Measurements from ENCODE around the gene CNP.

Gene CNP

DNA sequence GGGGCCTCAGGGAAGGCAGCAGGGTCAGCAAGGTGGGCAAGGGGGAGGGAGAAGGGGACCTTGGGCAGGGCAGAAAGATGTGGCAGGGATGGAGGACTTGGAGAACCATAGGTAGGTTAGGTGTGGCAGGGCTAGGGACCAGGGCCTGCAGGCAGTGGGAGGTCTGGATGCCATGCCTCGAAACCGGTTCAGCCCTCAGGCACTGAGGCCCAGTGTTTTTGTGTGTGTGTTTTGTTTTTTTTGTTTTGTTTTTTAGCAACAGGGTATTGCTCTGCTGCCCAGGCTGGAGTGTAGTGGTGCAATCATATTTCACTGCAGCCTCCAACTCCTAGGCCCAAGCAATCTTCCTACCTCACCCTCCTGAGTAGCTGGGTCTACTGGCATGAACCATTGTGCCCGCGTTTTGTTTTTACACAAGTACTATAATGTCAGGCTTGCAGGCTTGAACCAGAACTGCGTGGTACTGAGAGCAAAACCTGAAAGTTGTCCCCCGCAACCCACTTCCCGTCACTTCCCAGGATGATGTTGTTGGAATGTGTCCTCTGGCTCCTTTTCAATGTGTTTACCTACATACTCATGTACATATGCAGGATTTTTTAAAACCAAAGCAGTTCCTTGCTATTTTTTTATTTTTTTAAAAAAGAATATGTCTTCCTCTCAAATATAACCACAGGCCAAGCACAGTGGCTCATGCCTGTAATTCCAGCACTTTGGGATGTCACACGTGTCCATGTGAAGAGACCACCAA is 23.8 kb upstream of the CNP start:
- DNase-seq (ENCODE audit: low read depth), result no peak

DNA sequence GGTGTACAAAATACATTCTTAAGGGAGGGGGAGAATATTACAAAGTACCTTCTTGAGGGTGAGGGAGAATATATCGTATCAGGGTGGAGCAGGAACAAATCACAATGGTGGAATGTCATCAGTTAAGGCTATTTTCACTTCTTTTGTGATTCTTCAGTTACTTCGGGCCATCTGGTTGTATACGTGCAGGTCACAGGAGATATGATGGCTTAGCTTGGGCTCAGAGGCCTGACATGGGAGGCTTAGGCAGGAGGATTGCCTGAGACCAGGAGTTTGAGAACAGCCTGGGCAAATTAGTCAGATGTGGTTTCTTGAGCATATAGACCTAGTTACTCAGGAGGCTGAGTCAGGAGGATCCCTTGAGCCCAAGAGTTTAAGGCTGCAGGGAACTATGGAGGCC is 23.1 kb upstream of the CNP start:
- DNase-seq (ENCODE audit: low read depth), result no peak

DNA sequence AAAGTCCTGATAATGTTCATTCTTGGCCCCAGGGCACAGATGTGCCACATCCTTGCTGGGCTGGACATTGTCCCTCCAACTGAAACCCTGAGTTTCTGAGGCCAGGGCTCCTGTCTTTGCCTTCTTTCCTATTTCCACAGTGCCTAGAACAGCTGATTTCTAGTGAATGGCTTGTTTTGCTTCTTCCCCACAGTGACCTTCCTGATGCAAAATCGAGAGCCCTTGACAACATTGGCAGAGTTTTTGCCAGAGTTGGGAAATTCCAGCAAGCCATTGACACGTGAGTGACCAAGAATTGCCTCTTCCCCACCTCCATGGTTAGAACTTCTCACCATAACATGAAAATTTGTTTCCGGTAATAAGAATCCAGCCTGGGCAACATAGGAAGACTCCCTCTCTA is 21.7 kb upstream of the CNP start:
- DNase-seq (ENCODE audit: low read depth), result no peak

DNA sequence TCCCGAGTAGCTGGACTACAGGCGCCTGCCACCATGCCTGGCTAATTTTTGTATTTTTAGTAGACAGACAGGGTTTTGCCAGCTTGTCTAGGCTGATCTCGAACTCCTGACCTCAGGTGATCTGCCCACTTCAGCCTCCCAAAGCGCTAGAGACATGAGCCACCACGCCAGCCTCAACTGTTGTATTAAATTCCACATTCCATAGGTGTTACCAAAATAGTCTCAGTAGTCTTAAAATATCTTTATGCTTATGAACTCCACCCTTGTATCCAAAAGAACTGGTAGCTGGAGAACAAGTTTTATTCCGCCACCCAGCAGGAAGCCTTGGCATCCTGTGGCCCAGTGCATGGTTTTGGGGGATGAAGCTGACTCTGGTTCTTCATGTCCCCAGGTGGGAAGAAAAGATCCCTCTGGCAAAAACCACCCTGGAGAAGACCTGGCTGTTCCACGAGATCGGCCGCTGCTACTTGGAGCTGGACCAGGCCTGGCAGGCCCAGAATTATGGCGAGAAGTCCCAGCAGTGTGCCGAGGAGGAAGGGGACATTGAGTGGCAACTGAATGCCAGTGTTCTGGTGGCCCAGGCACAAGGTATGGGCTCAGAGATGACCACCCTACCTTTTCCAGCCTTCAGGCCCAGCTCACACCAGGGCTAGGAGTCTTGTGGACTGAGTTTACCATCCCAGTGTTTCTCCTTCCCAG is 17.7 kb upstream of the CNP start:
- no peak for DNase-seq (ENCODE audit: low read depth)

DNA sequence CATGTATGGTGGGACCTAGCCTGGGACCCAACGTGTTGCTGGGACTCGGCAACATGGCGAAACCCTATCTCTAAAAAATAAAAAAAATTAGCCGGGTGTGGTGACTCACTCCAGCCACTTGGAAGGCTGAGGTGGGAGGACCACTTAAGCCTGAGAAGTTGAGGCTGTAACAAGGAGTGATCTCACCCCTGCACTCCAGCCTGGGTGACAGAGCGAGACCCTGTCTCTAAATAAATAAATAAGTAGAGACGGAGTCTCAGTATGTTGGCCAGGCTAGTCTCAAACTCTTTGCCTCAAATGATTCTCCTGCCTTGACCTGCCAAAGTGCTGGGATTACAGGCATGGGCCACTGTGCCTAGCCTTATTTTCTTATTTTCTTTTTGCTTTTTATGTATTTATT is 10.1 kb upstream of the CNP start:
- no peak for DNase-seq (ENCODE audit: low read depth)

DNA sequence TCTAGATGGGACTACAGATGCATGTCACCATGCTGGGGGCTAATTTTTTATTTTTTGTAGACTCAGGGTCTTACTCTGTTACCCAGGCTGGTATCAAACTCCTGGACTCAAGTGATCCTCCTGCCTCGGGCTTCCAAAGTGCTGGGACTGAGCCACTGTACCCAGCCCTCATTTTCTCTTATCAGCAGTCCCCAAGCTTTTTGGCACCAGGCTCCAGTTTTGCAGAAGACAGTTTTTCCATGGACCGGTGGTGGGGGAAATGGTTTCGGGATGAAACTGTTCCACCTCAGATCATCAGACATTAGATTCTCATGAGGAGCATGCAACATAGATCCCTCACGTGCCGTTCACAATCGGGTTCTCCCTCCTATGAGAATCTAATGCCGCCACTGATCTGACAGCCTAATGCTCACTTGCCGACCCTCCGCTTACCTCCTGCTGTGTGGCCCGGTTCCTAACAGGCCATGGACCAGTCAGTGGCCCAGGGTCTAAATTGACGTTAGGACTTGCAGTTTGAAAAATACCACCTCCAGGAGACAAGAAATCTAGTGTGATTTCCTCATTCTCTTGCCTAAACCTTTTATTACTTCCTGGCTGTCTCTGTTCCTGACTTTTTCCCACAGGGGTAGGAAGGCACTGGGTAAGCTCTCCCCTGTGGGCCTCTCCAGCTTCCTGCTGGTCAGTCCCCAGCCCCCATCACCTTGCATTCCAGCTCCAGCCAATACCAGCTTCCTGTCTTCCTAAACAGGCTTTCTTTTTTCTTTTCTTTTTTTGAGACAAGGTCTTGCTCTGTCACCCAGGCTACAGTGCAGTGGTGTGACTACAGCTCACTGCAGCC is 9.3 kb upstream of the CNP start:
- no peak for DNase-seq (ENCODE audit: low read depth)

DNA sequence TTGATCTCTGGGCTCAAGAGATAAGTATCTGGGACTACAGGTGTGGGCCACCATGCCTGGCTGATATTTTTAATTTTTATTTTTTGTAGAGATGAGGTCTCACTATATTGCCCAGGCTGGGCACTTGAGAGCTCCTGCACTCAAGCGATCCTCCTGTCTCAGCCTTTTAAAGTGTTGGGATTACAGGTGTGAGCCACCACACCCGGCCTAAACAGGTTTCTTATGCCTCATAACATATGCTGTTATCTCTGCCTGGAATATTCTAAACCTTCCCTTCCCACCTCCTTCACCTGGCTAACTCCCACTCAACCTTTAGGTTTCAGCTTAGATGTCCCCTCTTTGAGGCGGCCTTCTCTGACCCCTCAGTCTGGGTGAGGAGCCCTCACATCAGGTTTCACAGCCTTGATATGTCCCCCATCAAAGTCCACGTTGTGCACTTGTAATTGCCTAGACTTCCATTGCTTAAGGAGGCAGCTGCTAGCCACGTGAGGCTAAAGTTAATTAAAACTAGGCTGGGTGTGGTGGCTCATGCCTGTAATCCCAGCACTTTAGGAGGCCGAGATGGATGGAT is 8.6 kb upstream of the CNP start:
- no peak for DNase-seq (ENCODE audit: low read depth)

DNA sequence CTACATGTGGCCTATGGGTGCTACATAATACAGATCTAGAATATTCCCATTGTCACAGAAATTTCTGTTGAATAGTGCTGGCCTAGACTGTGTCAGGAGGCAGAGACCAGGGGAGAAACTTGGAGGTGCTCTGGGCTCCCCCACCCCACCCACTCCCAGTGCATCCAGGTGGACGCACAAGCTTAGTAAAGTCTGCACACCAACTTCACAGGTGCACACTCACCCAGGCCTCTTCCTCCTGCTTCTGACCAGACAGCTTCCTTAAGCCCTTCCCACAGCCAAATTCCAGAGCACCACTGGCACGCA is 7.6 kb upstream of the CNP start:
- no peak for DNase-seq (ENCODE audit: low read depth)

DNA sequence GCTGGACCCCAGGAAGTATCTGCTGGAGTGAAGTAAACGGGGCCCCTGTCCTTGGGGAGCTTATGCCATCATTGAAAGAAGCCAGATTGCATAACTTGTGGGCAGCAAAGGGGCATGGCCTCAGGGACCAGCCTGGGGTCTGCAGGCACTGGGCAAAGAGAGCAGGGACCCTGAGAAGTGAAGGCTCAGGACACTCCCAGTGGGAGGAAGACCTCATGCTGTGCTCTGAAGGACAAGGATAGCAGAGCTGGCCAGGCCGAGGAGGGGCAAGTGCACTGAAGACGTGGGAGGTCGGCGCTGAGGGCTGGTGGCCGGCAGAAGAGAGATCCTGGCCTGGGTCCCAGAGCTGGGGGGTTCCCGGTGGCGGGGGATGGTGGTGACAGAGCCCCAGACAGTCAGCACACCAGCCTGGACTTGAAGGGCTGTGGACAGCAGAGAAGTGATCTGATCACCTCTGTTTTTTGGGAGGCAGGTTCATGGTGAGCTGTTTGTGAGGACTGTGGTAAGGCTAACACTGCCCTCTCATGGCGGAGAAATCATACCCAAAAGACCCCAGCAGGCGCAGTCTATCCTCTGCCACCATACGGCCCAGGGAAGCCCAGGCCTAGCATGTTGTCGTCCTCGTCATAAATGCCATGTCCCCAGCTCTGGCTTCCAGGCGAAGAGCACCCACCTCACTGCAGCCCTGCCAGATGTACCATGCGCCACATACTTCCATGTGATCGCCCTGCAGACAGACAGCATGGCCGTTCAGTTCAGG is 7.1 kb upstream of the CNP start:
- peak; percentile 59 for DNase-seq (ENCODE audit: low read depth)

DNA sequence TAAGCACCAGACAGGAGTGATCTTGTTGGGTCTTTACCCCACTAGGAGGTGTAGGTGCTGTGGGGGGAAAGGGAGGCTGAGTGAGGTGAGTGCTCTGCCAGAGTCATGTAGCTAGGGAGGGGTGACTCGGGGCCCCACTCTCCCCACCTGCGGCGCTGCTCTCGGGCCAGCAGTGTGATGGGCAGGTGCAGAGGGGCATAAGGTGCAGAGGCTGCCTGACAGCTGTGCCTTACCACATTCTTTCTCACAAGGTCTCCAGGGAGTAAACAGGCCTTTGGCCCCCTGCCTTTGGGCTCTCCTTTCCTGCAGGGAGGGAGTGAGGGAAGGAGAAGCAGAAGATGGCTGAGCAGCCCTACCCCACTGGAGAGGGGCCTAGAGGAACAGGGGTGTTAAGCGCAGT is 4.5 kb upstream of the CNP start:
- no peak for DNase-seq (ENCODE audit: low read depth)

DNA sequence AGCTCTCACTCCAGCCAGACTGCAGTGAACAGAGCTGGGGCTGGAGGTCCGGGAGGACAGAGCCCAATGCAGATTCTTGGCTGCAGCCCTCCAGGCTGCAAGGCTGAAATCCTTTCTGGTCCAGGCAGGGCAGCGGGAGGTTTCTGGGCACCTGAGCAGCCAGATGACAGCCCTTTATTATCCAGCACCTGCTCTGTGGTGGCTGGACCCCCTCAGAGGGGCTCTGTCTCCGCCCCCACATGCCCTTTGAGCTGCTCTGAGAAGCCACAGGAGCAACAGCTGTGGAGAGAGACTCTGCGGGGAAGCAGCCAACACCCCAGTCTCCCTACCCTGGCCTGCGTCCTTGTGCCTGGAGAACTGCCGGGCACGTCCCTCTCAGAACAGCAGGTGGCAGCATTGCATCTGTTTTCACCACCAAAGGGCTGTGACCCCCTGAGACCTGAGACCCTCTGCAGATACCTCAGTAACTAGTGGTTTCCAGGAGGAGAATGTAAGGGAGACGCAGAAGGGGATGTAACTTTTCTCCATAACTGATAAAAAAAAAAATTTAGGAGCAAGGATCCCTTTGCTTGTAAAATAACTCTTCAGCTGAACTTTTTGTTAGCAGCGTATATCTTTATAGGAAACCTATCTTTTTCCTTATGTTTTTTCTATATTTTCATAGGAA is 3.7 kb upstream of the CNP start:
- DNase-seq (ENCODE audit: low read depth), result peak; percentile 60

DNA sequence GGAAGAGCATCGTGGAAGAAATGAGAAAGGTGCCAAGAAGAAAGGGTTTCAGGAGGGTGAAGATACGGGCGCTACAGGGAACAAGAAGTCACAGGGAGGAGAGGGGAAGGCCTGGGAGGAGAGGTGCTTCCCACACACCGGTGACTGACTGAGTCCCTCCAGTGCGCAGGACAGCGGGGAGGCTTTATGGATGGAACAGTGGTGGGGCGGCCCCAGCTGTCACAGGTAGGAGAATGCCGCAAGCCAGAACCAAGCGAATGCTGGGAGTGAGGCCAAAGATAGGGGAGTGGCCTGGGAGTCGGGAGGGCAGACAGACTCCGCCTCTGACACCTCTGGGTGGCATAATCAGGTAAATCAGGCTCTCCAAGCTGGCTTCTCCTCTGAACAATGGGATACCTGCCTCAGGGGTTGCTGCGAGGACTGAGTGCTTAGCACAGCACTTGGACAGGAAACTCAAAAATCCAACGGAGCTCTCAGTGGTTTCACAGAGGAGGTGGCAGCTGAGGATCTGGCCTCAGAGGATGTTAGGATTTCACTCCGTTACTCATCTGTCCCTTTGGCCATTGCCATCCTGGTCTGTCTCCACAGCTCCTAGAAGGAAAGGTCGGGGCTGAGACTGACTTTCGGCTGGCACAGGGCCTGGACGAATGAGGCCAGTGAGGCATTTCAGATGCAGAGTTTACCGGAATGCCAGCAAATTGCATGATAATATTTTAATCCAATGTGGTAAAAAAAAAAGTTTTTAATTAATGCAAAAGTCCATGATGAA is 717 bp upstream of the CNP start:
- DNase-seq (ENCODE audit: low read depth), result no peak

DNA sequence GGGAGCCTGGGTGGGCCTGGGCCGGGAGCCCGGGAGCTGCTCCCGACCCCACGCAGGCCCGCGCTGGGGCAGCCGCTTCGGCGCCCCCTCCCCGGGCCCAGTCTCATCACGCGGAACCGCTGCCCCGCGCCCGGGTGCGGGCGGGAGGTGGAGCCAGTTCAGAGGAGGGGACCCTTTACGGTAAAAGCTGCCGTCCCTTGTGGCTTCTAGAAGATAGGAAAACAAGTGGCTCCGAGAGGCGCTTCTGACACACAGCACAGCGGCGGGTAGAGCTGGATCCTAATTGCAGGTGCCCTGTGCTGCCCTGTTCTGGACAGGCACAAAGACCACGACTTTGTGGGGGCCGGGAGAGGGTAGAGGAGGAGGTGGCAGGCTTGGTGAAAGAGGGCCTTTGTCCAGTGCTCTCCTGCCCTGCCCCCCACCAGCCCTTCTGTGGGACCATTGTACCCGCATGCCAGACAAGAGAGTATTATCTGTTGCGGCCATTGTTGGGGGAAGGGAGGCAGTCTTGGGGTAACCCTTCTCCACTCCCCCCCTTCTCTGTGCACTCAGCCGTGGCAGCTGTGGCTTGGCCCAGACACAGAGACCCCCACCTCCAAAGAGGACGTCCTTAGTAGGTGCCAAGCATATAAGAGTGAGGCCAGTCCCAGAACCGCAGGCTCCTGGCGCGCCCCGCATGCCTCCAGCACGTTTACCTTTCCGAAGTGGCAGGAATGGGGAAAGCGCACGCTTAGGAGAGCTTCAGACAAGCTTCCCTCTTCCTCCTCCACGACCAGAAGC is 736 bp downstream of the CNP start:
- peak; percentile 27 for DNase-seq (ENCODE audit: low read depth)

DNA sequence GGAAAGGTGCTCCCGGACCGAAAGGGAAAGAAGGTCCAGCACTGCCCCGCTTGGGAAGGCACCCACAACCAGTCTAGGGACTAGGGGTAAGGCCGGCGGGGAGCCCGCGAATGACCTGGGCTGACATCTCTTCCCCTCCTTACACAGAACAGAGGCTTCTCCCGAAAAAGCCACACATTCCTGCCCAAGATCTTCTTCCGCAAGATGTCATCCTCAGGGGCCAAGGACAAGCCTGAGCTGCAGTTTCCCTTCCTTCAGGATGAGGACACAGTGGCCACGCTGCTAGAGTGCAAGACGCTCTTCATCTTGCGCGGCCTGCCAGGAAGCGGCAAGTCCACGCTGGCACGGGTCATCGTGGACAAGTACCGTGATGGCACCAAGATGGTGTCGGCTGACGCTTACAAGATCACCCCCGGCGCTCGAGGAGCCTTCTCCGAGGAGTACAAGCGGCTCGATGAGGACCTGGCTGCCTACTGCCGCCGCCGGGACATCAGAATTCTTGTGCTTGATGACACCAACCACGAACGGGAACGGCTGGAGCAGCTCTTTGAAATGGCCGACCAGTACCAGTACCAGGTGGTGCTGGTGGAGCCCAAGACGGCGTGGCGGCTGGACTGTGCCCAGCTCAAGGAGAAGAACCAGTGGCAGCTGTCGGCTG is 1.5 kb downstream of the CNP start:
- DNase-seq (ENCODE audit: low read depth), result no peak

DNA sequence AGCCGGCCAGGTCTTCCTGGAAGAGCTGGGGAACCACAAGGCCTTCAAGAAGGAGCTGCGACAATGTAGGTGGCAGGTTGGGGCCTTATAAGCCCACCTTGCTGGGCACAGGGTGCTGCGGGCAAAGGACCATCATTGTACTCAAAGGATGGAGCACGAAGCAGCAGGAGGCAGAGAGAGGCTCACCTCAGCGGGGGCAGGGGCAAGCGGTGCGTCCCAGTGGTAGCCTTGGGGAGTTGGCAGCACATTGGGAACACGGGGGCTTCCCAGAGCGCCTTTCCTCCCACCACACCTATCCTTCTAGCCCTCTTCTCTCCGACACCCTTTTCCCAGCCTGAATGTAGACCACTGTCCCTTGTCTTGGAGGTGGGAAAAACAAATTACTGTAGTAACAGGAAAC is 2.1 kb downstream of the CNP start:
- DNase-seq (ENCODE audit: low read depth), result no peak

DNA sequence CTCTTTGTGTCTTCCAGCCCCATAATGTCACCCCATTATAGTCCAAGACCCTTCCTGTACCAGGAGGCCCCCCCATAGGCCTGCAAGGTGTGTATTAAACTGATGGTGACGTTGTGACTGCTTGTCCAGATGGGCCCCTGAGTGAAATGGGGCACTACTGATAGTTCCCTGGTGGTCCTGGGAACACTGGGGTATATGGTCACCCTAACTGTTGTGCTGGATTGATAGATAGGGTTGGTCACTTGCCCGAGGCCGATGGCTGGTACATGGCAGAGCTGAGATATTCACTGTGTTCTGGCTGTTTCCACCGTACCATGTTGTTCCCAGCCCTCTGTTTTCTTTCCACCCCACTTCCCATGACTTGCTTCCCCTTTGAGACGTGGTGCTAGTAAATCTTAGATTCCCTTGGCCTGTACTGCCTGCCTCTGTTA is 4.3 kb downstream of the CNP start:
- DNase-seq (ENCODE audit: low read depth), result no peak

DNA sequence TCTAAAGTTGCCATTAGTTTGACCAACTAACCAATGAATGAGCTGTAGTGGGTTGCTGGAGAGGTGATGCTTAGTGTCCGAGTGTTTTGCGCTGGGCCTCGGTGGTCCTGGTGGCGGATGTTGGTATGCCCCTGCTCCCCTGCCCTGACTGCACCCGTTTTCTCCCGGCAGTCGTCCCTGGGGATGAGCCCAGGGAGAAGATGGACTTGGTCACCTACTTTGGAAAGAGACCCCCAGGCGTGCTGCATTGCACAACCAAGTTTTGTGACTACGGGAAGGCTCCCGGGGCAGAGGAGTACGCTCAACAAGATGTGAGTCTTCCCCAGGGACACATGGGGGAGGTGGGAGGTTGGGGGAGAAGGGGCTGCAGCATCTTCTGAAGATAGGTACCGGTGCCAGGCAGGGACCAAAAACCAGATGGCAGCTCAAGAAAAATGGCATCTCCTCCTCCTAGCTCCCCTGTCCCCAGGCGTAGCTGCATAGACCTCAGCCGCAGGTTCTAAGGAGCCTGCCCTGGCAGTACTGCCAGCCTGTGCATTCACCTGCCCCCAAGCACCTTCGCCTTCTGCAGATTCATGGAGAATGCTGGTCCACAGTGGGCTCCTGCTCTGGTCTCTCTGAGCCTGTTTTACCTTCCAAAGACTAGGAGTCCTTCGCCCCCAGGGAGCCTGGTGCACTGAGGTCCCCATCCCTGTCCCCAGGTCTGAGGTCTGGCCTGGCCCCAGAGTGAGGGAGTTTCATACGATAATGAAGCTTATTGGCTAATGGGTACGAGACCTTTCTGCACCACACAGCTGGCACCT is 5.3 kb downstream of the CNP start:
- no peak for DNase-seq (ENCODE audit: low read depth)

DNA sequence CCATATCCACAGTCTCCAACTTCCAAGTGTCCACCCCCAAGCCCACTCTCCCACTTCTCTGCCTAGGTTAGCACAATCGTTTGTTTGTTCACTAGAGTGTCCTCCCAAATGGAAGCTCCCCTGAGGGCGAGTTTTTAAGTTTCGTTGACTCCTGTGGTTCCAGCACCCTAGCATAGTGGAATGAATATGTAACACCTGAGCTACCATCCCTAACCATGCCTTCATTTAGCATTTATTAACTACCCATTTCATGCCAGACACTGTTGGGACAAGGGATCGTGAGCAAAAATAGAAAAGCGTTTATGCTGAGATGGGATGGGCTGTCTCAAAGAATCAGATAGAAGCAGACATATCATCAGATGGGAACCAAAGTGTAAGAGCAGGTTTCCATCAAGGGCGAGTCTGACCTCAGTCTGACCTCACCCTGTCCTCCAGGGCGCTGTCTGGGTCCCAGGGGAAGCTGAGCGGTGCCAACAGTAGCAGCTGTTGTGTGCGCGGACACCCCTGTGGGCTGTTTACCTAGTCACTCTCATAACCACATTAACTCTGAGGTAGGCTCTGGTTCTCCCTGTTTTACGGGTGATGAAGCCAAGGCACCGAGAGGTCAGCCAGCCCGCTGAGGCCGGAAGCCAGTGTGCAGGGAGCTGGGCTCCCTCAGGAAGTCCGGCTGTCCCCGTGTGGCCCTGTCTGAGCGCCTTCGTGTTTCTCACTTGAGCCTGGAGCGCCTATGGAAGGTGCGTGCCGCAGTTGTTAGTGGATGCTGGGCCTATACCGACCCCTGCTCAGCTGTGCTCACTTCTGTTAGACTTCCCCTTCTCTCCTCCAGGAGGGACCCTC is 6.2 kb downstream of the CNP start:
- no peak for DNase-seq (ENCODE audit: low read depth)
